ENCODE results near the gene FBXW5.

Gene FBXW5

GRCh38 chr9:136963341-136963740, 18.8 kb upstream of the FBXW5 start:
- in situ Hi-C loops (cut with HindIII; ENCODE audit: low pct_unique_long_range_greater_than_20kb, low sequenced_read_pairs), result no loop called here
- TF ChIP-seq JUND (IDR thresholded peaks at IDR 0.05; ENCODE audit: low read depth), result no peak
- DNase-seq (ENCODE audit: low read depth in 1 of 2, low spot score in 1 of 2), result no peak

GRCh38 chr9:136962701-136963248, 18.2 kb upstream of the FBXW5 start:
- in situ Hi-C loops (cut with HindIII; ENCODE audit: low pct_unique_long_range_greater_than_20kb, low sequenced_read_pairs), result no loop called here
- TF ChIP-seq JUND (IDR thresholded peaks at IDR 0.05; ENCODE audit: low read depth), result no peak
- no peak for DNase-seq (ENCODE audit: low read depth in 1 of 2, low spot score in 1 of 2)

- no peak for TF ChIP-seq JUND (IDR thresholded peaks at IDR 0.05; ENCODE audit: low read depth)
These were observed 17.6 kb upstream of the FBXW5 start for GRCh38 chr9:136962163-136962562.

GRCh38 chr9:136961279-136962065, 16.9 kb upstream of the FBXW5 start:
- no peak for TF ChIP-seq JUND (IDR thresholded peaks at IDR 0.05; ENCODE audit: low read depth)
- DNase-seq (ENCODE audit: low read depth in 1 of 2, low spot score in 1 of 2), result no peak
- in situ Hi-C loops (cut with HindIII; ENCODE audit: low pct_unique_long_range_greater_than_20kb, low sequenced_read_pairs), result no loop called here

More at GRCh38 chr9:136962163-136962562, 17.6 kb upstream of the FBXW5 start:
- DNase-seq (ENCODE audit: low read depth in 1 of 2, low spot score in 1 of 2), result no peak
- in situ Hi-C loops (cut with HindIII; ENCODE audit: low pct_unique_long_range_greater_than_20kb, low sequenced_read_pairs), result no loop called here

GRCh38 chr9:136960938-136961275, 16.4 kb upstream of the FBXW5 start:
- DNase-seq (ENCODE audit: low read depth in 1 of 2, low spot score in 1 of 2), result no peak
- in situ Hi-C loops (cut with HindIII; ENCODE audit: low pct_unique_long_range_greater_than_20kb, low sequenced_read_pairs), result no loop called here
- no peak for TF ChIP-seq JUND (IDR thresholded peaks at IDR 0.05; ENCODE audit: low read depth)

- in situ Hi-C loops (cut with HindIII; ENCODE audit: low pct_unique_long_range_greater_than_20kb, low sequenced_read_pairs), result no loop called here
- no peak for TF ChIP-seq JUND (IDR thresholded peaks at IDR 0.05; ENCODE audit: low read depth)
- no peak for DNase-seq (ENCODE audit: low read depth in 1 of 2, low spot score in 1 of 2)
These were observed 15.8 kb upstream of the FBXW5 start for GRCh38 chr9:136960212-136960937.

GRCh38 chr9:136958898-136959850, 14.6 kb upstream of the FBXW5 start:
- in situ Hi-C loops (cut with HindIII; ENCODE audit: low pct_unique_long_range_greater_than_20kb, low sequenced_read_pairs), result no loop called here
- no peak for TF ChIP-seq JUND (IDR thresholded peaks at IDR 0.05; ENCODE audit: low read depth)
- no peak for DNase-seq (ENCODE audit: low read depth in 1 of 2, low spot score in 1 of 2)

- TF ChIP-seq JUND (IDR thresholded peaks at IDR 0.05; ENCODE audit: low read depth), result no peak
- no peak for DNase-seq (ENCODE audit: low read depth in 1 of 2, low spot score in 1 of 2)
- in situ Hi-C loops (cut with HindIII; ENCODE audit: low pct_unique_long_range_greater_than_20kb, low sequenced_read_pairs), result no loop called here
These were observed 13.9 kb upstream of the FBXW5 start for GRCh38 chr9:136958473-136958872.

GRCh38 chr9:136957901-136958300, 13.4 kb upstream of the FBXW5 start:
- DNase-seq (ENCODE audit: low read depth in 1 of 2, low spot score in 1 of 2), result no peak
- in situ Hi-C loops (cut with HindIII; ENCODE audit: low pct_unique_long_range_greater_than_20kb, low sequenced_read_pairs), result no loop called here
- no peak for TF ChIP-seq JUND (IDR thresholded peaks at IDR 0.05; ENCODE audit: low read depth)

- no peak for DNase-seq (ENCODE audit: low read depth in 1 of 2, low spot score in 1 of 2)
- in situ Hi-C loops (cut with HindIII; ENCODE audit: low pct_unique_long_range_greater_than_20kb, low sequenced_read_pairs), result no loop called here
- no peak for TF ChIP-seq JUND (IDR thresholded peaks at IDR 0.05; ENCODE audit: low read depth)
These were observed 12.9 kb upstream of the FBXW5 start for GRCh38 chr9:136957461-136957860.

GRCh38 chr9:136956604-136957003, 12.1 kb upstream of the FBXW5 start:
- in situ Hi-C loops (cut with HindIII; ENCODE audit: low pct_unique_long_range_greater_than_20kb, low sequenced_read_pairs), result no loop called here
- TF ChIP-seq JUND (IDR thresholded peaks at IDR 0.05; ENCODE audit: low read depth), result no peak
- DNase-seq (ENCODE audit: low read depth in 1 of 2, low spot score in 1 of 2), result no peak

- no peak for TF ChIP-seq JUND (IDR thresholded peaks at IDR 0.05; ENCODE audit: low read depth)
- DNase-seq (ENCODE audit: low read depth in 1 of 2, low spot score in 1 of 2), result no peak
- in situ Hi-C loops (cut with HindIII; ENCODE audit: low pct_unique_long_range_greater_than_20kb, low sequenced_read_pairs), result no loop called here
These were observed 11.4 kb upstream of the FBXW5 start for GRCh38 chr9:136955943-136956335.

Data from T47D (cell line).